SK-N-SH (cell line): ENCODE data around the gene SAT1. TPM values are rescaled to one million over a fixed set of nuclear protein-coding genes. Genes with fewer than 3 reads are reported as not detected.

Experiments used
- CTCF ChIA-PET: fragments of 300-600, 350-600 bp; formaldehyde crosslinking; extraction: SDS; loops from one replicate; lab custom pipeline; 2021; lab: Yijun Ruan, JAX
- POLR2A ChIA-PET: fragments of 350-600 bp; sonication (Branson Sonifier 250); formaldehyde crosslinking; extraction: SDS; loops from one replicate; lab custom pipeline; 2020; ENCODE audit warnings: antibody characterized with exemption, inconsistent platforms; lab: Yijun Ruan, JAX
- DNase-seq: peaks from one replicate; pipeline ENCODE4 v3.0.0; 2012
- H2AFZ ChIP-seq: fragments of 200-600 bp; sonication (generic); 2 replicates; pipeline ENCODE4 v1.8.1; 2016; ENCODE audit warnings: antibody characterized with exemption, mild to moderate bottlenecking, low read depth
- H3F3A ChIP-seq: fragments of 200-600 bp; sonication (generic); replicated peaks from 2 replicates; pipeline ENCODE3; 2016; ENCODE audit warnings: antibody characterized with exemption, mild to moderate bottlenecking; ENCODE audit not compliant: insufficient read depth
- H3K27ac ChIP-seq, 2 experiments: fragments of 200-500 bp in 1 of 2; fragments of 200-600 bp in 1 of 2; sonication (Bioruptor generic) in 1 of 2; sonication (generic), shearing (Covaris generic) in 1 of 2; 2 replicates each; pipeline versions ENCODE4 v1.5.1 to v1.6.1; 2014 to 2016; ENCODE audit warnings: low read depth in 2 of 2, inconsistent platforms in 1 of 2, low read length in 1 of 2, mild to moderate bottlenecking in 1 of 2, mixed read lengths in 1 of 2
- H3K27me3 ChIP-seq: fragments of 200-600 bp; sonication (generic), shearing (Covaris generic); 2 replicates; pipeline ENCODE4 v1.6.1; 2016; ENCODE audit warnings: mixed run types; ENCODE audit not compliant: insufficient read depth
- H3K36me3 ChIP-seq, 2 experiments: fragments of 200-500 bp in 1 of 2; fragments of 200-600 bp in 1 of 2; sonication (Bioruptor generic) in 1 of 2; sonication (generic) in 1 of 2; replicated peaks in 1 of 2; 2 replicates each; pipeline versions ENCODE3 to v1.5.1; 2014 to 2016; ENCODE audit warnings: low read length in 1 of 2, mild to moderate bottlenecking in 1 of 2; ENCODE audit not compliant: insufficient read depth in 2 of 2, control insufficient read depth in 1 of 2
- H3K4me1 ChIP-seq, 2 experiments: fragments of 200-500 bp in 1 of 2; fragments of 200-600 bp in 1 of 2; sonication (Bioruptor generic) in 1 of 2; sonication (generic), shearing (Covaris generic) in 1 of 2; 2 replicates each; pipeline versions ENCODE4 v1.5.1 to v1.6.1; 2014 to 2016; ENCODE audit warnings: low read depth in 1 of 2, low read length in 1 of 2, mixed run types in 1 of 2; ENCODE audit not compliant: insufficient read depth in 2 of 2, control insufficient read depth in 1 of 2
- H3K4me2 ChIP-seq: fragments of 200-600 bp; sonication (generic), shearing (Covaris generic); 2 replicates; pipeline ENCODE4 v1.6.1; 2017; ENCODE audit warnings: mixed run types
- H3K4me3 ChIP-seq, 2 experiments: fragments of 200-500 bp in 1 of 2; fragments of 200-600 bp in 1 of 2; sonication (Bioruptor generic) in 1 of 2; sonication (generic), shearing (Covaris generic) in 1 of 2; 2 replicates each; pipeline versions ENCODE4 v1.5.1 to v1.8.1; 2014 to 2016; ENCODE audit warnings: low read depth in 2 of 2, inconsistent platforms in 1 of 2, low read length in 1 of 2, mild to moderate bottlenecking in 1 of 2, mixed read lengths in 1 of 2, moderate library complexity in 1 of 2
- H3K79me2 ChIP-seq: fragments of 200-600 bp; sonication (generic); 2 replicates; pipeline ENCODE4 v1.8.1; 2017; ENCODE audit warnings: mild to moderate bottlenecking; ENCODE audit not compliant: insufficient read depth
- H3K9ac ChIP-seq: fragments of 200-600 bp; sonication (generic); 2 replicates; pipeline ENCODE4 v1.6.1; 2017; ENCODE audit warnings: mixed run types
- H3K9me2 ChIP-seq: fragments of 200-600 bp; sonication (generic); 2 replicates; pipeline ENCODE4 v1.6.1; 2017; ENCODE audit warnings: mixed run types
- H3K9me3 ChIP-seq: fragments of 200-600 bp; sonication (generic); 2 replicates; pipeline ENCODE4 v1.6.1; 2017; ENCODE audit warnings: mixed run types, mild to moderate bottlenecking, moderate library complexity
- H4K20me1 ChIP-seq: fragments of 200-600 bp; sonication (generic); 2 replicates; pipeline ENCODE4 v1.6.1; 2017; ENCODE audit warnings: mild to moderate bottlenecking, mixed run types; ENCODE audit not compliant: insufficient read depth
- FOSL2 ChIP-seq: IDR thresholded peaks from 2 replicates; pipeline ENCODE4 v1.4.0; 2012; ENCODE audit warnings: low read depth, mild to moderate bottlenecking, moderate library complexity, borderline replicate concordance
- FOXJ3 ChIP-seq: sonication (generic); formaldehyde crosslinking; IDR thresholded peaks from 2 replicates; pipeline ENCODE4 v1.5.1; 2020; ENCODE audit warnings: mild to moderate bottlenecking, missing genetic modification reagents
- FOXM1 ChIP-seq: IDR thresholded peaks from 2 replicates; pipeline ENCODE4 v1.4.0; 2012; ENCODE audit warnings: low read depth, mild to moderate bottlenecking
- GABPA ChIP-seq: IDR thresholded peaks from 2 replicates; pipeline ENCODE4 v1.4.0; 2012; ENCODE audit warnings: low read depth, mild to moderate bottlenecking
- GATA2 ChIP-seq: sonication (generic); formaldehyde crosslinking; IDR thresholded peaks from 2 replicates; pipeline ENCODE4 v1.5.0; 2020; ENCODE audit warnings: mild to moderate bottlenecking, missing genetic modification reagents
- IRF3 ChIP-seq: fragments of 150-350 bp; IDR thresholded peaks from 2 replicates; pipeline ENCODE4 v1.6.1; 2016; ENCODE audit warnings: mild to moderate bottlenecking, low read depth, low read length
- MXI1 ChIP-seq: IDR thresholded peaks from 2 replicates; pipeline ENCODE4 v1.6.1; 2012; ENCODE audit warnings: mild to moderate bottlenecking, low read depth, low read length, improper control_type of control experiment
- NFIC ChIP-seq: IDR thresholded peaks from 2 replicates; pipeline ENCODE4 v1.4.0; 2012; ENCODE audit warnings: borderline replicate concordance
- RCOR1 ChIP-seq: fragments of 150-350 bp; IDR thresholded peaks from 2 replicates; pipeline ENCODE4 v1.6.1; 2017; ENCODE audit warnings: antibody characterized with exemption, low read length
- REST ChIP-seq: IDR thresholded peaks from 2 replicates; pipeline ENCODE4 v1.6.1; 2012; ENCODE audit warnings: mild to moderate bottlenecking, low read depth, low read length, moderate library complexity
- RFX5 ChIP-seq: IDR thresholded peaks from 2 replicates; pipeline ENCODE4 v1.6.1; 2012; ENCODE audit warnings: mild to moderate bottlenecking, improper control_type of control experiment, low read length
- SIN3A ChIP-seq: IDR thresholded peaks from 2 replicates; pipeline ENCODE4 v1.6.1; 2012; ENCODE audit warnings: low read depth, mild to moderate bottlenecking, low read length, moderate library complexity, borderline replicate concordance
- SMC3 ChIP-seq: IDR thresholded peaks from 2 replicates; pipeline ENCODE4 v1.6.1; 2012; ENCODE audit warnings: low read depth, low read length, improper control_type of control experiment
- WGBS: methylation state at CpG from one replicate; pipeline ENCODE4 v1.1.6; 2017; ENCODE audit warnings: low lambda C conversion rate; 5-methylcytosine and 5-hydroxymethylcytosine counted together
- polyA plus RNA-seq, 3 experiments: library from polyadenylated mRNA; depleted of rRNA; stranded (reverse); fragments of >200 nt; gene quantifications; 2 replicates each; pipeline ENCODE4 v1.2.3, GENCODE V29; 2012
- TF ChIP-seq, protein P1 (sequence below): IDR thresholded peaks from 2 replicates; pipeline ENCODE4 v1.4.0; 2012; ENCODE audit warnings: low read depth, borderline replicate concordance
- TF ChIP-seq, protein P2 (sequence below): IDR thresholded peaks from 2 replicates; pipeline ENCODE4 v1.4.0; 2012; ENCODE audit warnings: low read depth

Gene SAT1
- polyA plus RNA-seq, 1 of the 3 experiments (the other 2 are of a cell fraction), result 131 TPM

DNA sequence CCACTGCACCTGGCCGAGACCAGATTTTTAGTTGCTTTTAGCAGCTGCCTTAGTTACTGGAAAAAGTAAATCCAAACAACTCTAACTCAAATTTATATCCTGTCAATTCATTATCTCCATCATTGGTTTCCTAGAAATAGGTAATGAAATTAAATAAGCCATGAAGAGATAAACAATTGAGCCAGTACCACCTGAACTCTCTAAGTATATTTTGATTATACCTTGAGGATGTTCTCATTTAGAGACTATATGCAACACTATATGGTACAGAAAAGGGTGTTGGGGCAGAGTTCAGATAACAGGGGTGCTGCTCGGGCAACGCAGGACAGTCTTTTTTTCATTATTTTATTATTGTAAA lies 35.0 kb downstream of the SAT1 start:
- H3K36me3 ChIP-seq, result no peaks in the 10 kb centered on the region
- no peak overlapping the region for H3K9ac ChIP-seq
- no peak overlapping the region for H3K4me3 ChIP-seq
- no peak overlapping the region for H2AFZ ChIP-seq
- H4K20me1 ChIP-seq, result no peaks in the 10 kb centered on the region
- WGBS, result 52% methylated on average over 3 of the region's 3 CpGs
- H3K27me3 ChIP-seq, result peaks cover 2% of the 10 kb centered on the region; the same call in 1 of the 2 replicates
- H3K27ac ChIP-seq, result no peak overlapping the region
- no peaks in the 10 kb centered on the region for H3K4me1 ChIP-seq
- DNase-seq, result no peak
- POLR2A ChIA-PET, result no interaction called here
- no peaks in the 10 kb centered on the region for H3F3A ChIP-seq
- H3K79me2 ChIP-seq, result no peaks in the 10 kb centered on the region
- TF ChIP-seq IRF3 (no peak), GABPA (no peak), NFIC (no peak), FOXJ3 (CRISPR knock-in tag) (no peak), RFX5 (no peak), GATA2 (CRISPR knock-in tag) (no peak), FOSL2 (no peak)
- TF ChIP-seq, all 33 proteins: peak for 0
- CTCF ChIA-PET, result interaction anchor here (1.1 kb wide), 2 partner anchors 11 to 36 kb away, joined by 3 read pairs; no protein-coding TSS in a partner anchor
- H3K9me2 ChIP-seq, result no peaks in the 10 kb centered on the region
- no peaks in the 10 kb centered on the region for H3K9me3 ChIP-seq
- no peak overlapping the region for H3K4me2 ChIP-seq

- H3K79me2 ChIP-seq, result no peaks in the 10 kb centered on the region
- no peaks in the 10 kb centered on the region for H3K36me3 ChIP-seq
- TF ChIP-seq REST (no peak), SIN3A (no peak), FOXM1 (no peak), RCOR1 (no peak), NFIC (no peak), MXI1 (no peak), FOXJ3 (CRISPR knock-in tag) (no peak), GABPA (no peak), SMC3 (no peak)
- TF ChIP-seq, protein P1, sequence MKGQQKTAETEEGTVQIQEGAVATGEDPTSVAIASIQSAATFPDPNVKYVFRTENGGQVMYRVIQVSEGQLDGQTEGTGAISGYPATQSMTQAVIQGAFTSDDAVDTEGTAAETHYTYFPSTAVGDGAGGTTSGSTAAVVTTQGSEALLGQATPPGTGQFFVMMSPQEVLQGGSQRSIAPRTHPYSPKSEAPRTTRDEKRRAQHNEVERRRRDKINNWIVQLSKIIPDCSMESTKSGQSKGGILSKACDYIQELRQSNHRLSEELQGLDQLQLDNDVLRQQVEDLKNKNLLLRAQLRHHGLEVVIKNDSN, result no peak
- TF ChIP-seq, protein P2, sequence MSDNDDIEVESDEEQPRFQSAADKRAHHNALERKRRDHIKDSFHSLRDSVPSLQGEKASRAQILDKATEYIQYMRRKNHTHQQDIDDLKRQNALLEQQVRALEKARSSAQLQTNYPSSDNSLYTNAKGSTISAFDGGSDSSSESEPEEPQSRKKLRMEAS, result no peak
- H3K9me2 ChIP-seq, result no peaks in the 10 kb centered on the region
- peaks cover 8% of the 10 kb centered on the region; the same call in 1 of the 2 replicates for H3K27me3 ChIP-seq
- CTCF ChIA-PET, result no interaction called here
- no peaks in the 10 kb centered on the region for H3K4me1 ChIP-seq
- no peak overlapping the region for H3K27ac ChIP-seq
- WGBS, result 50% methylated on average over 10 of the region's 10 CpGs
- DNase-seq, result no peak
- POLR2A ChIA-PET, result no interaction called here
- H3K4me3 ChIP-seq, result no peak overlapping the region
- H4K20me1 ChIP-seq, result no peaks in the 10 kb centered on the region
- no peak overlapping the region for H3K4me2 ChIP-seq
- H3K9ac ChIP-seq, result no peak overlapping the region
- no peak overlapping the region for H2AFZ ChIP-seq
- H3F3A ChIP-seq, result no peaks in the 10 kb centered on the region
- no peaks in the 10 kb centered on the region for H3K9me3 ChIP-seq
These were observed 36.6 kb downstream of the SAT1 start for GRCh38 chrX:23819385-23820234.
